Inflammatory macrophage treated with lipopolysaccharide for 4 hours (primary cell): Measurements from ENCODE around the gene FOXO4.

Source experiments
- DNase-seq: peaks from one replicate; pipeline ENCODE4 v3.0.0-alpha.2; 2020

Gene FOXO4

GRCh38 chrX:71100581-71101505, 5.2 kb downstream of the FOXO4 start:
- DNase-seq, result no peak

- DNase-seq, result no peak
Observed at GRCh38 chrX:71102292-71102691, 6.6 kb downstream of the FOXO4 start.

- no peak for DNase-seq
Observed at GRCh38 chrX:71103110-71103983, 7.7 kb downstream of the FOXO4 start.

- DNase-seq, result no peak
Observed at GRCh38 chrX:71105628-71106027, 10.0 kb downstream of the FOXO4 start.

- no peak for DNase-seq
Observed at GRCh38 chrX:71106427-71106826, 10.8 kb downstream of the FOXO4 start, which contains the start of gene CXorf65. CXorf65 (minus strand) TSS chrX:71106740; CDS start chrX:71106556, 184 bp downstream.

GRCh38 chrX:71107245-71107644, 11.6 kb downstream of the FOXO4 start:
- DNase-seq, result no peak

GRCh38 chrX:71107762-71108360, 12.2 kb downstream of the FOXO4 start:
- no peak for DNase-seq

GRCh38 chrX:71109051-71109450, 13.4 kb downstream of the FOXO4 start:
- DNase-seq, result no peak

- peak; percentile 77 for DNase-seq
Observed at GRCh38 chrX:71111141-71111843, 15.6 kb downstream of the FOXO4 start, which contains the start of gene IL2RG. IL2RG (minus strand) TSS chrX:71111577; CDS start chrX:71111539, 38 bp downstream.

- DNase-seq, result no peak
Observed at GRCh38 chrX:71111921-71112431, 16.3 kb downstream of the FOXO4 start.

- no peak for DNase-seq
Observed at GRCh38 chrX:71117358-71117757, 21.7 kb downstream of the FOXO4 start.

- peak; percentile 64 for DNase-seq
Observed at GRCh38 chrX:71118032-71118984, 22.7 kb downstream of the FOXO4 start, which contains the start of gene MED12. MED12 (plus strand) TSS chrX:71118596; CDS start chrX:71118755, 159 bp downstream.

- DNase-seq, result no peak
Observed at GRCh38 chrX:71118985-71119535, 23.4 kb downstream of the FOXO4 start.

GRCh38 chrX:71128166-71128833, 32.6 kb downstream of the FOXO4 start:
- no peak for DNase-seq

- peak; percentile 60 for DNase-seq
Observed at GRCh38 chrX:71128915-71129765, 33.5 kb downstream of the FOXO4 start.

- no peak for DNase-seq
Observed at GRCh38 chrX:71131510-71131909, 35.9 kb downstream of the FOXO4 start.

GRCh38 chrX:71140440-71140839, 44.8 kb downstream of the FOXO4 start:
- DNase-seq, result no peak

- DNase-seq, result no peak
Observed at GRCh38 chrX:71143508-71143907, 47.9 kb downstream of the FOXO4 start.

GRCh38 chrX:71144651-71145050, 49.0 kb downstream of the FOXO4 start, which contains the start of gene NLGN3:
NLGN3 (plus strand) TSS chrX:71144841; CDS start chrX:71147750, 2,909 bp downstream.
- DNase-seq, result no peak
